Breast epithelium (tissue), 3 donors: ENCODE data around the gene HRK.

ENCODE experiments used
- POLR2A ChIP-seq: fragments of 450-650 bp; IDR thresholded peaks from one replicate; pipeline ENCODE4 v1.6.1; 2016; ENCODE audit warnings: antibody characterized with exemption, mild to moderate bottlenecking, moderate library complexity
- POLR2AphosphoS5 ChIP-seq, 3 donors: sonication (generic); formaldehyde crosslinking; IDR thresholded peaks; one replicate each; pipeline ENCODE4 v1.6.1; 2017; ENCODE audit warnings: antibody characterized with exemption in 3 of 3
- TF ChIP-seq, protein P1 (sequence below), 3 donors: fragments of 450-650 bp; IDR thresholded peaks; one replicate each; pipeline ENCODE4 v1.5.1; 2016 to 2017; ENCODE audit warnings: antibody characterized with exemption in 3 of 3, mild to moderate bottlenecking in 3 of 3, moderate library complexity in 3 of 3

GRCh38 chr12:116885491-116885890, 4.2 kb upstream of the HRK start:
- TF ChIP-seq, protein P1, sequence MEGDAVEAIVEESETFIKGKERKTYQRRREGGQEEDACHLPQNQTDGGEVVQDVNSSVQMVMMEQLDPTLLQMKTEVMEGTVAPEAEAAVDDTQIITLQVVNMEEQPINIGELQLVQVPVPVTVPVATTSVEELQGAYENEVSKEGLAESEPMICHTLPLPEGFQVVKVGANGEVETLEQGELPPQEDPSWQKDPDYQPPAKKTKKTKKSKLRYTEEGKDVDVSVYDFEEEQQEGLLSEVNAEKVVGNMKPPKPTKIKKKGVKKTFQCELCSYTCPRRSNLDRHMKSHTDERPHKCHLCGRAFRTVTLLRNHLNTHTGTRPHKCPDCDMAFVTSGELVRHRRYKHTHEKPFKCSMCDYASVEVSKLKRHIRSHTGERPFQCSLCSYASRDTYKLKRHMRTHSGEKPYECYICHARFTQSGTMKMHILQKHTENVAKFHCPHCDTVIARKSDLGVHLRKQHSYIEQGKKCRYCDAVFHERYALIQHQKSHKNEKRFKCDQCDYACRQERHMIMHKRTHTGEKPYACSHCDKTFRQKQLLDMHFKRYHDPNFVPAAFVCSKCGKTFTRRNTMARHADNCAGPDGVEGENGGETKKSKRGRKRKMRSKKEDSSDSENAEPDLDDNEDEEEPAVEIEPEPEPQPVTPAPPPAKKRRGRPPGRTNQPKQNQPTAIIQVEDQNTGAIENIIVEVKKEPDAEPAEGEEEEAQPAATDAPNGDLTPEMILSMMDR (IDR thresholded peaks at IDR 0.05), result no peak
- no peak for TF ChIP-seq POLR2AphosphoS5 (IDR thresholded peaks at IDR 0.05)
- no peak for TF ChIP-seq POLR2A
